Ectodermal cell (in vitro differentiated cells): ENCODE data around the gene INPP5A.

Experiments
- H3K27ac ChIP-seq: 2 replicates; pipeline ENCODE4 v1.7.0; 2013; ENCODE audit warnings: mild to moderate bottlenecking, low read depth, low read length; ENCODE audit not compliant: insufficient read depth, poor library complexity, severe bottlenecking
- H3K27me3 ChIP-seq: 2 replicates; pipeline ENCODE4 v1.7.0; 2013; ENCODE audit warnings: mild to moderate bottlenecking, low read length; ENCODE audit not compliant: insufficient read depth, control insufficient read depth, poor library complexity, severe bottlenecking
- H3K36me3 ChIP-seq: one replicate; pipeline ENCODE4 v1.7.0; 2013; ENCODE audit warnings: low read length; ENCODE audit not compliant: control insufficient read depth, insufficient read depth
- H3K4me1 ChIP-seq: one replicate; pipeline ENCODE4 v1.7.0; 2013; ENCODE audit warnings: low read length; ENCODE audit not compliant: control insufficient read depth, insufficient read depth
- H3K4me3 ChIP-seq: 2 replicates; pipeline ENCODE4 v1.7.0; 2013; ENCODE audit warnings: low read depth, low read length, control low read depth; ENCODE audit not compliant: insufficient read depth
- H3K9me3 ChIP-seq: 2 replicates; pipeline ENCODE4 v1.7.0; 2013; ENCODE audit warnings: mild to moderate bottlenecking, low read length, moderate library complexity; ENCODE audit not compliant: control insufficient read depth
- WGBS, 2 experiments: methylation state at CpG; one replicate each; pipeline ENCODE4 v1.1.7; 2013; ENCODE audit warnings: missing lambda C conversion rate in 2 of 2; 5-methylcytosine and 5-hydroxymethylcytosine counted together

INPP5A gene

GRCh38 chr10:132536877-132537683 is 507 bp upstream of the INPP5A start:
- H3K27me3 ChIP-seq = peaks cover 18% of the 10 kb centered on the region
- WGBS, 2 experiments = 0% methylated on average over 102 of the region's 102 CpGs
- H3K4me1 ChIP-seq = peaks cover 39% of the 10 kb centered on the region
- peak overlapping the region; percentile 60 for H3K4me3 ChIP-seq
- H3K9me3 ChIP-seq = no peaks in the 10 kb centered on the region
- no peaks in the 10 kb centered on the region for H3K36me3 ChIP-seq
- no peak overlapping the region for H3K27ac ChIP-seq

- no peak overlapping the region for H3K27ac ChIP-seq
- H3K36me3 ChIP-seq = no peaks in the 10 kb centered on the region
Observed at GRCh38 chr10:132538031-132538789, 623 bp downstream of the INPP5A start.

GRCh38 chr10:132538790-132539421 is 1.3 kb downstream of the INPP5A start:
- Histone ChIP-seq H3K36me3 (no peaks in the 10 kb centered on the region), H3K27ac (no peak overlapping the region), H3K4me3 (peak overlapping the region; percentile 65), H3K4me1 (peaks cover 39% of the 10 kb centered on the region), H3K9me3 (no peaks in the 10 kb centered on the region), H3K27me3 (peaks cover 18% of the 10 kb centered on the region)
- WGBS, 2 experiments = 78 to 94% methylated on average over 2 of the region's 2 CpGs

More at GRCh38 chr10:132538031-132538789, 623 bp downstream of the INPP5A start:
- H3K9me3 ChIP-seq = no peaks in the 10 kb centered on the region
- WGBS, 2 experiments = 15 to 17% methylated on average over 42 of the region's 42 CpGs
- peak overlapping the region; percentile 65 for H3K4me3 ChIP-seq
- peaks cover 39% of the 10 kb centered on the region for H3K4me1 ChIP-seq
- peaks cover 18% of the 10 kb centered on the region for H3K27me3 ChIP-seq

GRCh38 chr10:132539431-132539839 is 1.8 kb downstream of the INPP5A start:
- H3K4me1 ChIP-seq = peaks cover 39% of the 10 kb centered on the region
- H3K9me3 ChIP-seq = no peaks in the 10 kb centered on the region
- peaks cover 18% of the 10 kb centered on the region for H3K27me3 ChIP-seq
- H3K4me3 ChIP-seq = no peak overlapping the region
- WGBS, 2 experiments = 87 to 90% methylated on average over 11 of the region's 11 CpGs
- no peak overlapping the region for H3K27ac ChIP-seq
- H3K36me3 ChIP-seq = no peaks in the 10 kb centered on the region

- Histone ChIP-seq H3K27me3 (peaks cover 18% of the 10 kb centered on the region), H3K27ac (no peak overlapping the region), H3K36me3 (no peaks in the 10 kb centered on the region), H3K4me3 (no peak overlapping the region), H3K4me1 (peaks cover 39% of the 10 kb centered on the region), H3K9me3 (no peaks in the 10 kb centered on the region)
- WGBS, 2 experiments = 93% methylated on average over 4 to 5 of the region's 5 CpGs
Observed at GRCh38 chr10:132539894-132540293, 2.3 kb downstream of the INPP5A start.

- WGBS, 2 experiments = 40 to 42% methylated on average over 12 of the region's 12 CpGs
- Histone ChIP-seq H3K4me1 (peaks cover 39% of the 10 kb centered on the region), H3K4me3 (no peak overlapping the region), H3K27me3 (peaks cover 16% of the 10 kb centered on the region), H3K27ac (no peak overlapping the region), H3K36me3 (no peaks in the 10 kb centered on the region), H3K9me3 (no peaks in the 10 kb centered on the region)
Observed at GRCh38 chr10:132540456-132540855, 2.9 kb downstream of the INPP5A start.

- Histone ChIP-seq H3K36me3 (no peaks in the 10 kb centered on the region), H3K9me3 (no peaks in the 10 kb centered on the region), H3K4me3 (no peak overlapping the region), H3K27ac (no peak overlapping the region), H3K4me1 (peaks cover 34% of the 10 kb centered on the region), H3K27me3 (peaks cover 12% of the 10 kb centered on the region)
- WGBS, 2 experiments = 90 to 94% methylated on average over 11 of the region's 11 CpGs
Observed at GRCh38 chr10:132541129-132541528, 3.5 kb downstream of the INPP5A start.

- WGBS, 2 experiments = 46 to 48% methylated on average over 3 of the region's 3 CpGs
- Histone ChIP-seq H3K9me3 (no peaks in the 10 kb centered on the region), H3K27ac (no peak overlapping the region), H3K4me1 (peaks cover 30% of the 10 kb centered on the region), H3K27me3 (peaks cover 8% of the 10 kb centered on the region), H3K36me3 (no peaks in the 10 kb centered on the region), H3K4me3 (no peak overlapping the region)
Observed at GRCh38 chr10:132541601-132542011, 4.0 kb downstream of the INPP5A start.

GRCh38 chr10:132542086-132542775 is 4.6 kb downstream of the INPP5A start:
- H3K27me3 ChIP-seq = peaks cover 8% of the 10 kb centered on the region
- no peaks in the 10 kb centered on the region for H3K9me3 ChIP-seq
- H3K36me3 ChIP-seq = no peaks in the 10 kb centered on the region
- WGBS, 2 experiments = 85 to 86% methylated on average over 19 of the region's 19 CpGs
- H3K27ac ChIP-seq = no peak overlapping the region
- peaks cover 28% of the 10 kb centered on the region for H3K4me1 ChIP-seq
- H3K4me3 ChIP-seq = no peak overlapping the region
